Smooth muscle cell of the brain vasculature (primary cell): Measurements from ENCODE around the gene NTRK3.
"Not testable (repeated sequence)": the region's sequence is repeated elsewhere in the genome, so short reads cannot be mapped to it uniquely, and the experiment has no call there.

ENCODE experiments used
- DNase-seq: peaks from one replicate; pipeline ENCODE4 v3.0.0-alpha.2; 2012; ENCODE audit warnings: low read depth, low spot score

The NTRK3 gene

DNA sequence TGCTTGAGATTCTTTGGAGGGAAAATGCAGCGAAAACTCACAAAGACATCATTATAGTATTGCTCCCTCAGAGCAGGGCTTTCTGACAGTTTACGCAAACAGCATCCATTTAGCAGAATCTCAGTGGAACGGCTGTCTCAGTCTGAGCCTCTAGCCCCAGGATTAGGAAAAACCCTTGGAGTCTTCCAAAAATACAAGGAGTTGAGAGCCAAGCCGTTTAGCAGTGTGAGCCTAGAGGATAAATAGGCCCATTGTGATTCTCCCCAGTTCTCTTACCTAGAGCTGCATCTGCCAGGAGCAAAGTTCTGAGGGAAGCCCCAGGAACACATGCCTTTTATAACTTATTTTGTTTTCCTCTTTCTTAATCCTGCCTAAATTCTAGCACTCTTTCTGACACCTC, 359.6 kb downstream of the NTRK3 start:
- no peak for DNase-seq

DNA sequence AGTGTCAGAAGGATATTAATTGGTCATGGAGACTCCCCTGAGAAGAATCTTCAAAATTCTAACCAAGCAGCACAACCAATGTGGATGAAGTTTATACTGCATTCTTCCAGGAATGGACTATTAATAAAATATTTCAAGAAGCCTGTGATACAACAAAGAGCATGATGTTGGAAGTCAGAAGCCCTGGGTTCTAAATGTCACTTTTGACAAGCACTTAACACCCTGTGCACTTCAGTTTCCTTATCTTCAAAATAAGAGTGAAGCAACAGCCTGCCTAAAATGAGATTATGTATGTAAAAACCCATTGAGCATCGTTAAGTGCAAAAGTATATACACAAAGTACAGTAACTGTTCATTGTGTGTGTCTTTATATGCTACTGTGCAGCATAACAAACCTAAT, 369.4 kb downstream of the NTRK3 start:
- DNase-seq = no peak

DNA sequence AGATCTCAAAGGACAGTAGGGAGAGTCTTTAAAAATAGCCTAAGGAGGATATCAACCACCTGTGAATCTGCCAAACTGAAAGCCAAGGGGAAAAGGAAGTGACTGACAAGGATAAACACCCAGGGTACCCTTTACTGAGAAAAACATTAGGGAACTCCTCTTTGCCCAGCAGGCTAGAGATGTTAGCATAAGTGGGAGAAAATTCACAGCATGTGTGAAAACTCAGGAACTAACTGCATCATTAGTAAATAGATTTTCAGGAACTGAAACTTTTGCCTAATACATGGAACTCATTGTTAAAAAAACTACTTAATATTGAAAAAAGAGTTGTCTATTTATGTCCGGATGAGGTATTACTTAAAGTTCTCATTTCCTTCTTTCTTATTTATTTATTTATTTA, 375.5 kb downstream of the NTRK3 start:
- DNase-seq = no peak

DNA sequence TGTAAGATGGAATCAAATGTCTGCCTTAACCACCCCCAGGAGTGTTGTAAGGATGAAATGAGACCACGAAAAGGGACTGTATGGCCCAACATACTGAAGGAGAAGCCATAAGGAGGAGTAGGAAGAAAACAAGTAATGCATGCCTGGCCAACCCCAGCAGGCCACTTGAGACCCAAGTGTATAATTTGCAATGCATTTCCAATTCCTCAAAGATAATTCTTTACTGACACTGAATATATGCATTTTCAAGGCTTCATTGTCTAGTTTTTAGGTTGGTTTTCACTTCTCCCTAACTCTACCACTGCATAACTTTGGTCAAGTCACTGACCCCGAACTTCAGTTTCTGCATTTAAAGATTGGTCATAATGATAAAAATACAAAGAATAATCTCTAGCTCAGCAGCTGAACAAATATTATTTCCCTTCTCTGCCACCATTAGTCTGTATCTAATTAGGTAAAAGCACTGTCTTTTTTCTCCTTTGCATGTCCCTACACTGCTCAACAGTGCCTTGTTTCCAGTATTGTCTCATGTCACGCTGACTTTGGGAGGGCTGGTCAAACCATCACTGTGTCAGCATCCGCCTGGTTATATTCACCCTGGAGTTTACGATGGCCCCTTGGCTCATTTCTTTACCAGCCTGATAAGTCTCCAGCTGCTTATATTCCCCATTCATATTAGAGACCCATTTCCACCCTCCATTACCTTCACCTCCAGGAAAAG, 378.6 kb downstream of the NTRK3 start:
- no peak for DNase-seq

DNA sequence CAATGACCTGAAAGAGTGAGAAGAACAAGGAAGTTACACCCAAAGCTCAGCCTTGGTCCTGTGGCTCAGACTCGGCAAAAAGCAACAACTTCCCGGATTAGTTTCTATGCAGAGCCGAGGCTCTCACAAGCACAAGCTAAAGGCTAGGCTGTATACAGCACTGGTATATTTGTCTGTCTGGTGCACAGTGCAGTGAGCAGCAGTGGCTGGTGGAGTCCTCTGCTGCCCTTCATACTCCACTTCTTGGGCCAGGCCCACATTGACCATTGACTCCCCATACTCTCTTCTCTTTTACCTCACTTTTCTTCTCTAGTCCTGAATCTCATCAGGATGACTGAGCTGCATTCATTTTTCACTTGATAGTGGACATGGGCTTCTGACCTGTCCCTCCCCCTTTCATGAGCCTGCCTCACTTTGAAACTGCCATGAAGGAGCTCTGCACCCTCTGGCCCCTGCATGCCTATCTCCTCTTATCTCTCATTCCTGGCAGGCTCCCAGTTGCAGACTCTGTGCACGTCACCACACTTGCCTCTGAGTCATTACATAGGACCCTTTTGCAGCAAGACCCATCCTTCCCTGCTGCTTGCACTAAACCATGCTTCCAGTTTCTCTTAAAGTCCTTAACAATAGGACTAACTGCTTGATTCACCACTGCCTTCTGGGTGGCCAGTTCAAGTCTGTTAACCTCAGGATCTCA, 379.3 kb downstream of the NTRK3 start:
- DNase-seq = no peak

DNA sequence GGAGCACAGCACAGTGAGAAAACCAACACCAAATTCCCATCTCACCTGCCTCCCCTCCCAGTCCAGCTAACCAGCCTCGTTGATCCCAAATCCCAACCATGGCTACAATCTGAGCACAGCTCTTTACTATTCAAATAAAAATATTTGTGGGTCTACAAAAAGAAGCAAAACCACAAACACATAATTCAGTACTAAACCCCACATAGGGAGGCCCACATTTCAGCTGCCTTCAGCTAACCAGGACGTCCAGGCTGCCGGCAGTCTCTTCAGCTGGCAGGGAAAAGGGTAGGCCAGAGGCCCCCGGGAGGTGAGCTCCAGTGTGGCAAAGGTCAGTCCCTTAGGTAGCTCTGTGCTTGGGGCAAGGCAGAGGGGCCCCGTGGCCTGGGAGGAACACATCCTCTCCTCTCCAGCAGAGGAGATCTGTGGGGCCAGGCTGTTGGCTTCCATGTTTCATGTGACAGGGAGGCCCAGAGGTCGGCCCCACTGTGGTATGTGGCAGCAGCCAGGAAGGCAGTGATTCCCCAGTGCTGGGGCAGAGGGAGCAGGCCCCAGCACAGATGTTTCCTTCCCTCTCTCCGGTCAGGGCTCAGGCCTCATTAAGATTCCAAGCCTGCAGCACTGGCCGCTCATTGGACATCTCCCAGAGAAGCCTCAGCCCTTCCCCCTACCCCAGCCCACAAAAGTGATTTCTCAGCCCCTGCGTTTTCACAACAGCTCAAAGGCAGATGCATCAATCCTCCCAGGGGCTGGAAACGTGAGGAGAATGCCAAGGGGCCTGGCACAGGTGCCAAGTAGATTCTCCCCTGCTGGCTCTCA, 381.4 kb downstream of the NTRK3 start:
- DNase-seq = no peak

DNA sequence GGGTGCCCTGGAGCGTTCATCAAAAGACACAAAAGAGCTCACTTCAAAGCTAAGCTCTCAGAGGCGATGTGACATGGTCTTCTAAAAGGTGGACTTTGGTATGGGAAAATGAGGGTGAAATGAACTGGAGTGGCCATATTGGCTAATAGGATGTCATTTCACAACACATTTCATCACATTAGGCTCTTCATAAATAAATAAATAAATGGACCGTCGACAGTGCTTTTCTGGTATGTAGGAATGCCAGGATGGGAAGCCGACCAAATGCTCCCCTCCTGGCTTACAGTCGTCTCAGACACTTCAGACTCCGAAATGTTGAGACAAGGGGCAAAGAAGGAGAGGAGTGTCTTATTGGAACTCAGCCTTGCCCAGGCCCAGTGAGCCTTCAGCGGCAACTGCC, 383.0 kb downstream of the NTRK3 start:
- DNase-seq = no peak

DNA sequence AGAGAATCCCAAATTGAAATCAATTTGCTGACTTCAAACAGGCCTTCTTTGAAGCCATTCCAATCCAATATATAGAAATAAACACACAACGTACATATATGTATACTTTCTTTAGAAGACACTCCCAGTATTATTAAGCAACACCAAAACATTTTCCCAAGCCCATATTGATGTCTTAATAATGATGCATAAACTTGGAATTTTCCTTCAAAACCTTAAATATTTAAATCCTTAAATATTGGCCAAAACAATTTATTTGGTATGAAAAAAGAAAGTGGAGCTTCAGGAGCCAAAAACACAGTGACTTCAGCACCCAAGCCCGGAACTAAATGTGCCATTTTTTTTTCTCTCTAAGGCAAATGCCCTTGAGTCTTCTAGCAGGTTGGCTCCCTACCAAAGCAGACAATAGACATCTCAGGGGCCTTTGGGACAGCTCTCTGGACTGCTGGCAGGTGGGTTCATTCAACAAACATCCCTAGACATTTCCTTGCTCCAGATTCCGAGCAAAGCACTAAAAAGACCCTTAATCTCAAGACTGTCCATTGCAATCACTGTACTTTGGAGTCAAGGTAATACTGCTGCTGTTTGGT, 384.7 kb downstream of the NTRK3 start:
- DNase-seq = no peak

DNA sequence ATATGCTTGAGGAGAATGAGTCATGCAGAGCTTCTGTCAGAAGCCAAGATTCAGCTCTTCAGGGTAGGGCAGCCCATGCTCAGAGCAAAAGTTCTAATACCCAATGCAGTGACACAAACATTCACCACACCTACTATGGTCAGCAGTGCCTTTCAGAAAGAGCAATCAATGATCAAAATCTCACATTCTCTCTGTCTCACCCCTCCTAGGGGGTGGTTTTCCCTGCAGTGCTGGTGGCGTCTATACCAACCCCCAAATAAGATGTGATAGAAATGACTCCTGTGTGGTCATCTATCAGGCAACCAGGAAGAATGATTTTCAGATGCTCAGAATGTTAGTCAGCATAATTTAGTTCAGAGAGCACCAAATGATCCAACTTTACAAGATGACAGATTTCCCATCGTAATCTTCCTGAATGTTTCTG, 385.3 kb downstream of the NTRK3 start:
- no peak for DNase-seq

DNA sequence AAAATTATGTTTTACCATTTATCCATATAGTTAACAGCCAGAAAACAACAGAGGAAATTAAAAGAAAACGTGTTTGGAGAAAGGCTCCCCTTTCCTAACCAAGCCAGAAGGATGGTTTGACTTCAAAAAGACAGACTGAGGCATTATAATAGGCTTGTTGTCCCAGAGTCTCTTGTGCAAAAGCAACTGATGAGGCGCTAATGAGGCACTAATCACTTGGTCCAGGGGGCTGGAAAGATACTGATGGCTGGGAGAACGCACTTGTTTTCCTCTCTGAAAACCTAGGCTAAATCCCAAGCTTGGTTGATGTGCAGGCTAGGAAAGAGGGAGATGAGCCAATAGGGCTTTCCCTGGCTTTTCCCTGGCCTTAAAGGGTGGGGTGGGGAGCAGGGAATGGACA, 389.6 kb downstream of the NTRK3 start:
- no peak for DNase-seq

DNA sequence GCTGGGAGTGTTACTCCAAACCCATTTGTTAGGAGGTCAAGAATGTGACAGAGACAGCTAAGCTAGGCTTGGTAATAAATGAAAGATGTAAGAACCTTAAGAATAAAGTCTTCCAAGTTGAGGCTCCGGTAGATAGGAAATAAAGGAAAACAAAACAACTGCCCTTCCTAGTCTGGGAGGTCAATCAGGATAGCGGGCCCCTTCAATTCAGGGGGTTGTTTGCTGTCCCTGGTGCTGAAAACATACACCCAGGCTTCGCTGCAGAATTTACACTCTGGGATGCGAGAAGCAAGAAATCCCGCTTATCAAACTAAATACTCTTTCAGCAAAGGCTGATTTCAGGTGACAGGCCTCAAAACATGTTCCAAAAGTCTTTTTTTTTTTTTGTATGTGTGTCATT, 393.4 kb downstream of the NTRK3 start:
- DNase-seq = no peak

DNA sequence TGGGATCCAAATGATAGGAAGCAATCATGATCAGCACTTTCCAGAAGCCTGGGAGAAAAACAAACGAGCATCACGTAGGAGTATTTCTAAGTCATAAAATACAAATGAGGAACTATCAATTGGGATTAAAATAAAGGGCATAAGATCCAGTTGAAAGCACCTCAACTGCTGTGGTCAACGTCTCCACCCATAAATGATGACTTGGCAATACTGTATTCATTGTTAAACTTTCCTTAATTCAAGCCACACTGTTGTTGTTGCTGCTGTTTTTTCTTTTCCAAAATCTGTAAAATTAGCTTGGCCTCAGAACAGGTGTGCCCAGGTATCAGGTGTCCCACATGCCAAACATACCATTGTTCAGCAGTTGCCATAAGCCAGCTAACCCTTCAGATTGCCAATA, 395.8 kb downstream of the NTRK3 start:
- no peak for DNase-seq

DNA sequence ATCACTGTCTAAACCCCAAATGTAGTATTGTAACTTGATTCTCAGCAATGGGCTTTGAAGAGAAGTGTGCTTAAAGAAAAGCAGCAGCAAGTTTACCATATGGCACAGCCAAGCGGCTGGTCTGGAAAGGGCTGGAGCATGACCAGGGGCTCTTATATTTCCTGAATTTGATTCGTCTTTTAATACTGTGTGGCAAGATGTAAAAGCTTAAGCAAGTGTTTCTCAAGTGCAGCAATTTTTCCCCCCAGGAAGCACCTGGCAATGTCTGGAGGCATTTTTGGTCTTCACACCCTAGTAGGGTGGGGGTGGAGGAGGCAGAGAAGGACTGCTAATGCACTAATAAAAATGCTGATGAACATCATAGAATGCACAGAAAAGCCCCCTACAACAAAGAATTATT, 397.9 kb downstream of the NTRK3 start:
- no peak for DNase-seq

DNA sequence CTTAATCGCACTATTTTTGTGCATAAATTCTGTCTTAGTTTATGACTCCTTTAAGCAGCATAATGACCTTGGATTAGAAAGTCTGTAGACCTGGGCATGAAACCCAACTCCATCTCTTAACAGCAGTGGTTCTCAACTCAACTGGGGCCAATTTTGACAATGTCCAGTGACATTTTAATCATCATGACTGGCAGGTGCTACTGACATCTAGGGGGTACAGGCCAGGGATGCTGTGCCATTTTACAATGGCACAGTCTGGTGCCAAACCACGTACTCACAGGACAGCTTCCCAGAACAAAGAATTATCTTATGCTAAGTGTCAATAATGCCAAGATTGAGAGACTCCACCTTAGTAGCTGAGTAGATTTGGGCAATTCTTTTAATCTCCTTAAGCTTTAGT, 405.0 kb downstream of the NTRK3 start:
- no peak for DNase-seq

DNA sequence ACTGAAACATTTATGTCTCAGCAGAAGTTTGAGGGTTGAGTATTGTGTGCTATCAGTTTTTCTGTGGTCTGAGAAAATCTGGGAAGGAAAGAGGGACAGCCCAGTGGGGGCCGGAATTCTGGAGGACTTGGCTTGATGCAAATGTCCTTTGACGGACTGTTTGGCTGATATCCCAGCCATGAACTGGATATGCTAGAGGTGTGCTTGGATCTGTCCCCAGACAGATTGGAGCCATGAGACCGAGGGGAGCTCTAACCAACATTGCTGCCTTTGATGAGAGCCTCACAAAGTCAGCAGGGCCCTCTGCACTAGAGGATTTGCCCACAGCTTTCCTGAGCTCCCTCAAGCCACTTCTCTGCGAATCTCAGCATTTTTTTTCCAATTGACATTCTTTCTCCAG, 405.6 kb downstream of the NTRK3 start:
- no peak for DNase-seq

DNA sequence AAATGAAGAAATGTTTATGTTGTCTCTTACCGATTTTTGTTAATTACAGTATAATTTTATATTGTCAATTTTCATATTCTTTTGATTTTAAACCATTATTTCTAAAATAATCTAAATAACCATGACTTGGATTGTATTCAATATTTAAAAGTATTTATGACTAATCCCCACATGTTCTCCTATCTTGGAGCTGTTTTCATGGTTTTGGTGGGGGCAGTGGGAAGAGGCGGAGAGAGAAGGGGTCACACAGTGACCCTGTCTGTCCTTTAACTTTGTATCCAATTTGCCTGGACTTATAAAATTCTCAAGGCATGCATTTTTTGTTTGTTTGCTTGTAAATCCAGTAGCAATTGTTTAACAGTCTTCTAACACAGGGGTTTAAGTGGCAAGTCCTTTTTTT, 407.4 kb downstream of the NTRK3 start:
- no peak for DNase-seq

DNA sequence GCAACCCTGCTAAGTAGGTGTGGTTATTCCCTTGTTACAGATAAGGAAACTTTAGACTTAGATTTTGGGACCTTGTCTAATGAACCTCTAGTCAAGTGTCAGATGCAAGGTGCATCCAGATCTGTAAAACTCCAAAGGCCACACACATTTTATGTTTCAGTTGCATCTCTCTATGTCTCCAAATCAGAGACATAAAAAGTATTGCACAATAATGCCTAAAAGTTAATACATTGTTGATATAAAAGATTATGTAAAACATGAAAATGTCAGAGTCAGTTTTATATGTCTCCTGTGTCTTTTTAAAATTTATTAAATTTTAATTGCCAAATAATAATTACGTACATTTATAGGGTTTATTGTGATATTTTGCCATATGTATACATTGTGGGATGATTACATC, 408.5 kb downstream of the NTRK3 start:
- DNase-seq = no peak

DNA sequence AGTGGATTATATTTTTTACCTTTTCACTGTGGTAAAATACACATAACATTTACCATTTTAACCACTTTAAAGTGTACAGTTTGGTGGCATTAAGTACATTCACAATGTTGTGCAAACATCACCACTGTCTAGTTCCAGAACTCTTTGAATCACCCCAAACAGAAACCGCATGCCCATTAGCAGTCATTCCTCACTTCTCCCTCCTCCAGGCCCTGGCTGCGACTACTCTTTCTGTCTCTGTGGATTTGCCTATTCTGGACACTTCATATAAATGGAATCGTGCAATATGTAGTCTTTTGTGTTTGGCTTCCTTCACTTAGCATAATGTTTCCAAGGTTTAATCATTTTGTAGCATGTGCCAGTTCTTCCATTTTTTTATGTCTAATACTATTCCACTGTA, 409.8 kb downstream of the NTRK3 start:
- DNase-seq = no peak

DNA sequence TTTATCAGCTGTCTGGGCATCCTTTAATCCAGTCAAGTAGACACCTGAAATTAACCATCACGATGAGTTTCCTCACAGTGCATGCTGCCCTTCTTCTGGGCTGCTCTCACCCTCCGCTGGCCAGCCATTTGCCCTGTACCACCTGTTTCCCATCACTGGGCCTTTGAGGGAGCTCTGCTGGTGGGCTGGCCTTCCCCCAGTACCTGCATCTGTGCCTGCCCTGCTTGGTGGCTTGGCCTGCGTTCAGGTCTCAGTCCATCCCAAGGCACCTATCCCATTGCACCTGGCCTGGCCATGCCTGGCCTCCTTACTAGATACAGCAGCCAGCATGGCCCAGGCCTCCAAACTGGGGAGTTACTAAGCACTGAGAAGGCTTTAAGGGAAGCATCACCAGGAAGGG, 413.2 kb downstream of the NTRK3 start:
- DNase-seq = no peak

DNA sequence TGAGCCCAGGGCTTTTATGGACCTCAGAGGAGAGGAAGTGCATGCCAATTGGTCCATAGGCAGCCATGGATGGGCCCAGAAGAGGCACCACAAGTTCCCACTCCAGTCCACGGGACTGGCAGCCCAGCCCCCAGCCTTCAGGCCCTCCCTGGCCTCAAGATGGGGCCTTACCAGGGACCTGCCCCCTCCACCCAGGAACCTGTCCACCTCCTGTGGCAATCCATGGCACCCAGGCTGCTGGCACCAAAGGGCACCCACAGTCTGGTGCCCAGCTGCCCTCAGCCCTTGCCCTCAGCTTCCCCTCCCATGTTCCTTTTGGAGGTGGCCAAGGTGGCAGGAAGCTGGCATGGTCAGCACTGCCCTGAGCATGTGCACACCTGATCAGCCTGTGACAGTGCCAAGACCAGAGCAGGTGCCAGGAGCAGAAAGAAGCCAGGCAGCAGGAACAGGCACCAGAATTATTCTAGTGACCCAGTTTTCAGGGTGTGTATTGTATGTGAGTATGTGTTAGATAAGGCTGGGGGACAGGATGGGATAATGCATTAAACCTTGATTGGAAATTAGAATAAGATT, 415.0 kb downstream of the NTRK3 start:
- DNase-seq = no peak

DNA sequence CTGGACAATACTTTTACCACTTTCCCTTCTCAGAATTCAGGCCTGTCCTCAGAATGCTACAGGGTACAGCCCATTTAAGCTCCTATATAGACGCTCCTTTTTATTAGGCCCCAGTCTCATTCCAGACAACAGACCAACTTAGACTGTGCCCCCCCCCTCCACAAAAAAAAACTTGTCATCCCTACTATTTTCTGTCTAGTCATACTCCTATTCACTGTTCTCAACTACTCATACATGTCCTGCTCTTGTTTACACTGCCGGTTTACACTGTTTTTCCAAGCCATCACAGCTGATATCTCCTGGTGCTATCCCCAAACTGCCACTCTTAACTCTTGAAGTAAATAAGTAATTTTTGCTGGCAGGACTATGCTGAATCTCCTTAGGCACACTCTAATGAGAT, 420.7 kb downstream of the NTRK3 start:
- not testable (repeated sequence) for DNase-seq

DNA sequence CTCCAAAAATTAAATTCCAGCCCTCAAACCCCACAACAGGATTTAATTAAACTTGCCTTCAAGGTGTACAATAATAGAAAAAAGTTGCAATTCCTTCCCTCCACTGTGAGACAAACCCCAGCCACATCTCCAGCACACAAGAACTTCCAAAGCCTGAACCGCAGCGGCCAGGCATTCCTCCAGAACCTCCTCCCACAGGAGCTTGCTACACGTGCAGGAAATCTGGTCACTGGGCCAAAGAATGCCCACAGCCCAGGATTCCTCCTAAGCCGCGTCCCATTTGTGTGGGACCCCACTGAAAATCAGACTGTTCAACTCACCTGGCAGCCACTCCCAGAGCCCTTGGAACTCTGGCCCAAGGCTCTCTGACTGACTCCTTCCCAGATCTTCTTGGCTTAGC, 423.2 kb downstream of the NTRK3 start:
- DNase-seq = not testable (repeated sequence)
